Measurements from ENCODE around the gene DYRK1B.

Gene DYRK1B

GRCh38 chr19:39778763-39779162 lies 55.2 kb downstream of the DYRK1B start, which contains the start of gene LEUTX:
TSS of gene LEUTX (plus strand) at chr19:39778854. CDS start at chr19:39778921, 67 bp downstream.
- DNase-seq (ENCODE audit: low read depth), result no peak
- no peak for TF ChIP-seq CTCF (IDR thresholded peaks at IDR 0.05; ENCODE audit: control insufficient read depth, insufficient read depth, low read depth, low read length, missing control alignments)
- no peak within 1 kb of the TSS for H3K4me3 ChIP-seq (ENCODE audit: control insufficient read depth, low read depth, low read length)
